ENCODE data around the gene RPGRIP1L. TPM values are rescaled to one million over a fixed set of nuclear protein-coding genes. Genes with fewer than 3 reads are reported as not detected.
A peak's percentile ranks its signal among the peaks of the same experiment; 100 is the strongest.

Gene RPGRIP1L
- total and polyA plus RNA-seq, 2 of the 13 experiments (the other 11 are each of a cell fraction or from before 2014, with no cell fraction given) = 5.0 to 13.5 TPM

DNA sequence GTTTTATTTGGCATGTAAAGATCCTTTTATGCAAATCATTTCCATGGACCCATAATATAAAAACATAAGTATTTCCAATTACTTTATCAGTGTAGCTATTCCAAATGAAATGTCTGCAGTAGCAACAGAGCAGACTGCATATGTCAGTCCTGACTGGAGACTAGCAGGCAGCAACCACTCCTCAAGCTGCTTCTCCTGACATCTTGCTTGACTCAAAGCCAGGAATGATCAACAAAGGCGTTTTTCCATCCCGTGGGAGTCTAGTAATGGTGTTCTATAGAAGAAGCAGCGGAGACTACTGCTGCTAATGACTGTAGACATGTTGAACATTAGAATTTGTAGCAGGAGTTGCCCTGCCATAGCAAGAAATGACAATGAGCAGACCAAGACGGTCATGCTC is 127.4 kb downstream of the RPGRIP1L start:
- CTCF ChIA-PET (ENCODE audit: low intra/inter-chr PET ratio, low total read pairs) = no interaction called here
- Histone ChIP-seq H3K27ac (ENCODE audit: extremely low read length, insufficient read depth, low read length) (no peak overlapping the region), H3K79me2 (ENCODE audit: insufficient read depth, low read length) (no peaks in the 10 kb centered on the region), H3K9ac (ENCODE audit: insufficient read depth, low read depth, low read length) (no peak overlapping the region), H3K4me3 (replicated peaks in 1 of 3; ENCODE audit: insufficient read depth in 1 of 3, low read depth in 2 of 3, low read length in 3 of 3) (no peak overlapping the region), H3K27me3 (ENCODE audit: control insufficient read depth in 1 of 2, insufficient read depth in 2 of 2, low read length in 2 of 2) (no peaks in the 10 kb centered on the region; a peak in 1 of 5 replicates), H3K9me3 (ENCODE audit: low read length) (peaks cover 12% of the 10 kb centered on the region), H2AFZ (ENCODE audit: low read length) (no peak overlapping the region), H4K20me1 (ENCODE audit: insufficient read depth, low read length) (no peaks in the 10 kb centered on the region), H3K36me3 (replicated peaks in 1 of 2; ENCODE audit: control insufficient read depth in 1 of 2, insufficient read depth in 2 of 2, low read length in 2 of 2) (no peaks in the 10 kb centered on the region), H3K4me2 (ENCODE audit: low read depth, low read length) (no peak overlapping the region), H3K4me1 (ENCODE audit: insufficient read depth, low read length) (no peaks in the 10 kb centered on the region)
- intact Hi-C loops (cut with micrococcal nuclease; ENCODE audit: unreplicated experiment) = no loop called here
- 20% methylated on average over 4 of the region's 4 CpGs for WGBS (ENCODE audit: low lambda C conversion rate)
- FAIRE-seq (no peak), ATAC-seq (no peak), DNase-seq (ENCODE audit: low spot score) (no peak)
- POLR2A ChIA-PET = no interaction called here
- BruUV-seq (replicated peaks) = no TSS peak
- no peak for TF ChIP-seq IKZF4 (CRISPR knock-in tag; IDR thresholded peaks at IDR 0.05; ENCODE audit: borderline replicate concordance, low read depth, not compliant biosample characterization)
- TF ChIP-seq ZNF724P (CRISPR knock-in tag; IDR thresholded peaks at IDR 0.05; ENCODE audit: borderline replicate concordance) = no peak
- TF ChIP-seq, protein P1, sequence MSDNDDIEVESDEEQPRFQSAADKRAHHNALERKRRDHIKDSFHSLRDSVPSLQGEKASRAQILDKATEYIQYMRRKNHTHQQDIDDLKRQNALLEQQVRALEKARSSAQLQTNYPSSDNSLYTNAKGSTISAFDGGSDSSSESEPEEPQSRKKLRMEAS (IDR thresholded peaks at IDR 0.05) = no peak
- TF ChIP-seq, protein P2, sequence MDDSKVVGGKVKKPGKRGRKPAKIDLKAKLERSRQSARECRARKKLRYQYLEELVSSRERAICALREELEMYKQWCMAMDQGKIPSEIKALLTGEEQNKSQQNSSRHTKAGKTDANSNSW (CRISPR knock-in tag; IDR thresholded peaks at IDR 0.05; ENCODE audit: borderline replicate concordance) = no peak
- no peak for TF ChIP-seq ZNF678 (CRISPR knock-in tag; IDR thresholded peaks at IDR 0.05)
- TF ChIP-seq HNRNPUL1 (IDR thresholded peaks at IDR 0.05; ENCODE audit: low read depth, low read length) = no peak
- in situ Hi-C loops (cut with HindIII; ENCODE audit: extremely low pct_ligation_motif_present, low pct_unique_long_range_greater_than_20kb) = no loop called here

DNA sequence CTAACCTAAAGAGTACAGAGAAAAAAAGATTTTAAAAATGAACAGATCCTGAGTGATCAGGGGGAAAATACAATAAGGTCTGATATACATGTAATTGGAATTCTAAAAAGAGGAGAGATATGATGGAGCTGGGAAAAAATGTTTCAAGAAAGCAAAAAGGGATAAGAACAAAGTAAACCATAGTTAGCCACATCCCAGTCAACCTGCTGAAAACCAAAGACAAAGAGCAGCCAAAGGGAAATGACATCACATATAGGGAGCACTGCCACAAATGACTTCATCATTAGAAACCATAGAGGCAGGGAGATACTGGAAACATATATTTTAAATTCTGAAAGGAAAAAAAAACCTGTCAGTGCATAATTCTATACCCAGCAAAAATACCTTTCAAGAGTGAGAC is 131.9 kb downstream of the RPGRIP1L start:
- H4K20me1 ChIP-seq (ENCODE audit: insufficient read depth, low read length) = no peaks in the 10 kb centered on the region
- no peak overlapping the region for H3K9ac ChIP-seq (ENCODE audit: insufficient read depth, low read depth, low read length)
- H3K27ac ChIP-seq (ENCODE audit: extremely low read length, insufficient read depth, low read length) = no peak overlapping the region
- intact Hi-C loops (cut with micrococcal nuclease; ENCODE audit: unreplicated experiment) = no loop called here
- no peak overlapping the region for H3K4me3 ChIP-seq (replicated peaks in 1 of 3; ENCODE audit: insufficient read depth in 1 of 3, low read depth in 2 of 3, low read length in 3 of 3)
- ATAC-seq (no peak), DNase-seq (ENCODE audit: low spot score) (no peak), FAIRE-seq (no peak)
- peaks cover 17% of the 10 kb centered on the region for H3K9me3 ChIP-seq (ENCODE audit: low read length)
- TF ChIP-seq ZNF878 (CRISPR knock-in tag; IDR thresholded peaks at IDR 0.05) (no peak), ATF7 (IDR thresholded peaks at IDR 0.05) (peak; percentile 54), ATF7 (CRISPR knock-in tag; IDR thresholded peaks at IDR 0.05) (no peak), ZFP1 (CRISPR knock-in tag; IDR thresholded peaks at IDR 0.05) (peak; percentile 32; the same call in 1 of the 2 replicates)
- in situ Hi-C loops (cut with HindIII; ENCODE audit: extremely low pct_ligation_motif_present, low pct_unique_long_range_greater_than_20kb) = no loop called here
- ChIA-PET CTCF (ENCODE audit: low intra/inter-chr PET ratio, low total read pairs) (no interaction called here), POLR2A (no interaction called here)
- no peaks in the 10 kb centered on the region for H3K27me3 ChIP-seq (ENCODE audit: control insufficient read depth in 1 of 2, insufficient read depth in 2 of 2, low read length in 2 of 2)
- H3K4me1 ChIP-seq (ENCODE audit: insufficient read depth, low read length) = no peaks in the 10 kb centered on the region
- no peak overlapping the region for H3K4me2 ChIP-seq (ENCODE audit: low read depth, low read length)
- H2AFZ ChIP-seq (ENCODE audit: low read length) = no peak overlapping the region
- H3K79me2 ChIP-seq (ENCODE audit: insufficient read depth, low read length) = no peaks in the 10 kb centered on the region
- BruUV-seq (replicated peaks) = no TSS peak
- no peaks in the 10 kb centered on the region for H3K36me3 ChIP-seq (replicated peaks in 1 of 2; ENCODE audit: control insufficient read depth in 1 of 2, insufficient read depth in 2 of 2, low read length in 2 of 2)
